ENCODE data around the gene AHR.

AHR gene

DNA sequence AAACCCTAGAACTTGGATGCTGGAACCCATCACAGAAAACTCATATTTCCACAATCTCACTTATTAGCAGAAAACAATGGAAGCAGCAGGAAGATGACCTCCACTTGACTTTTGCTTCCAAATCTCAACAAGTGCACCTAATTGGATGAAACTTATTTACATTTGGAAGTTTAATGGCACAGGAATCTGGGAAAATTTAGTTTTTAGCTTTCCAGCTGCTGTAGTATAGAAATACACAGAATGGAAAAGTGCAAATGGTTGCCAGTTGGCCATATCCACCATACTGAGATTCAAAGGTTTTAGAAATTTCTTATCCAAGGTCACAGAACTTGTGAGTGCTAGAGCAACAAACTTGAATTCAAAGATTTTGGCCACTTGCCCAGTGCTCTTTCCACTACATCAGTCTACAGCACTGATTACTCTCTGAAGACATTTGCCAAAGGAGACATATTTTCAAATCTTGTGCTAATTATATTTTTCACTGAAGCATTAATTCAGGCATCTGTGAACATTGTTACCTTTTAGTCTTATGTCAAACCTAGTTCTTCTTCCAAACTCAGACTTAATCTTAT, 9.3 kb upstream of the AHR start:
- Histone ChIP-seq H3K4me1 (ENCODE audit: control insufficient read depth in 2 of 2, insufficient read depth in 2 of 2, low read length in 2 of 2) (no peaks in the 10 kb centered on the region), H3K27me3 (ENCODE audit: control insufficient read depth in 2 of 2, insufficient read depth in 2 of 2, low read length in 2 of 2) (no peaks in the 10 kb centered on the region), H3K9ac (ENCODE audit: low read depth in 1 of 2, low read length in 2 of 2) (no peak overlapping the region), H3K9me3 (ENCODE audit: control insufficient read depth in 2 of 2, low read length in 2 of 2) (no peaks in the 10 kb centered on the region), H3K4me3 (ENCODE audit: low read length in 2 of 2) (no peak overlapping the region), H3K36me3 (ENCODE audit: control insufficient read depth in 2 of 2, insufficient read depth in 2 of 2, low read length in 2 of 2) (no peaks in the 10 kb centered on the region), H3K27ac (ENCODE audit: low read depth in 2 of 2, low read length in 2 of 2) (no peak overlapping the region)

DNA sequence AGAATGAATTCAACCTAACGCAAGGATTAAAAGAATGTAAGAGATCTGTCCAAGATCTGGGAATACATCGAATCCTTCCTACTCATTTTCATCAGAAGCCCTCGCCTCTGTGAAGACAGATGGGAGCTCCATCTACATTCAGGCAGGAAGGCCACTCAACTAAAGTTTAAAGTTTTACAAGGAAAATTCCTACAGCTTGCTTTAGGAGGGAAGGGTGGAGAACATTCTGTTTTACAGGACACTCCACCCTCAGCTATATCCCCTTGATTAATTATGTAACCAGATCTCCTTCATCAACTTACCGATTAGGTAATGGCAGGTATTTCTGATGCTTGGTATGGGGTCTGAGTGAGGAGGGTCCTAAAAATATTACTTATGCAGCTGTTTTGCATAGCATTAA, 5.6 kb upstream of the AHR start:
- no peak overlapping the region for H3K27ac ChIP-seq (ENCODE audit: low read depth in 2 of 2, low read length in 2 of 2)
- H3K4me3 ChIP-seq (ENCODE audit: low read length in 2 of 2) = no peak overlapping the region
- no peaks in the 10 kb centered on the region for H3K9me3 ChIP-seq (ENCODE audit: control insufficient read depth in 2 of 2, low read length in 2 of 2)
- no peaks in the 10 kb centered on the region for H3K36me3 ChIP-seq (ENCODE audit: control insufficient read depth in 2 of 2, insufficient read depth in 2 of 2, low read length in 2 of 2)
- H3K27me3 ChIP-seq (ENCODE audit: control insufficient read depth in 2 of 2, insufficient read depth in 2 of 2, low read length in 2 of 2) = no peaks in the 10 kb centered on the region
- no peak overlapping the region for H3K9ac ChIP-seq (ENCODE audit: low read depth in 1 of 2, low read length in 2 of 2)
- H3K4me1 ChIP-seq (ENCODE audit: control insufficient read depth in 2 of 2, insufficient read depth in 2 of 2, low read length in 2 of 2) = no peaks in the 10 kb centered on the region

DNA sequence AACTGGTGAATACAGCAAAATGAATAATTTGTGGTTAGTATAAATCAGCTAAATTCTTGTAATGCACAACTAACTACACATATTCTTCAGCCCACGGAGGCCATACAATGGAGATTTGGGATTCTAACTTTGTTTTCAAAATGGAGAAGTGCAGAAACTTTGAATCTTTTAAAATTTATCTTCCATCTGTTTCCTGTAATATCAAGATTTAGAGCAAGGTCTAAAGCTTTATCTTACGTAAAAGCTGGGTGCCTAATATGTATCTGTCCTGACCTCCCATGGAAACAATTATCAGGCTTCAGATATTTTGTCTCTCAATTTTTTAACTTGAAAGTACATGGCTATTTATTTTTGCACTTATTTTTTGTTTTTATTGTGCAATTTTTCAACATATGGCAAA, 5.0 kb upstream of the AHR start:
- no peak overlapping the region for H3K9ac ChIP-seq (ENCODE audit: low read depth in 1 of 2, low read length in 2 of 2)
- no peak overlapping the region for H3K27ac ChIP-seq (ENCODE audit: low read depth in 2 of 2, low read length in 2 of 2)
- H3K36me3 ChIP-seq (ENCODE audit: control insufficient read depth in 2 of 2, insufficient read depth in 2 of 2, low read length in 2 of 2) = no peaks in the 10 kb centered on the region
- no peaks in the 10 kb centered on the region for H3K9me3 ChIP-seq (ENCODE audit: control insufficient read depth in 2 of 2, low read length in 2 of 2)
- H3K4me1 ChIP-seq (ENCODE audit: control insufficient read depth in 2 of 2, insufficient read depth in 2 of 2, low read length in 2 of 2) = no peaks in the 10 kb centered on the region
- no peaks in the 10 kb centered on the region for H3K27me3 ChIP-seq (ENCODE audit: control insufficient read depth in 2 of 2, insufficient read depth in 2 of 2, low read length in 2 of 2)
- no peak overlapping the region for H3K4me3 ChIP-seq (ENCODE audit: low read length in 2 of 2)

DNA sequence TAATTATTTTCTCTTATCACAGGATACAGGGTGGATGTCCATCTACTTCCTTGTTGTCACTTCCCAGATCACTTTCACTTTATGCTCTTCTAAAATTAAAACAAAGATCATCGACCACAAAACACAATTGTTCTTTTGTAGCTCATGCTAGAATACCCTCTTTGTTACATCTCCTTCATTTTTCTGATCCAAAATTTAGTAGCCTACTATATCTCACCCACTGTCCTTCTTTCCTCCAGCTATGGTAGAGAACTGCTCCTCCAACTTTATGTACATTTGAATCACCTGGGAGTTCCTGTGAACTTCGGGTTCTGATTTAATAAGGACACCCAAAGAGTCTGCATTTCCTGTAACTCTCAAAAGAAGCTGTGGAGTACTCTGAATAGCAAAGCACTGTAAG, 1.2 kb upstream of the AHR start:
- Histone ChIP-seq H3K27ac (ENCODE audit: low read depth in 2 of 2, low read length in 2 of 2) (peak overlapping the region; percentile 64 to 98), H3K4me3 (ENCODE audit: low read length in 2 of 2) (no peak overlapping the region), H3K36me3 (ENCODE audit: control insufficient read depth in 2 of 2, insufficient read depth in 2 of 2, low read length in 2 of 2) (no peaks in the 10 kb centered on the region), H3K9me3 (ENCODE audit: control insufficient read depth in 2 of 2, low read length in 2 of 2) (no peaks in the 10 kb centered on the region), H3K4me1 (ENCODE audit: control insufficient read depth in 2 of 2, insufficient read depth in 2 of 2, low read length in 2 of 2) (peaks cover 0 to 6% of the 10 kb centered on the region in 2 donors), H3K27me3 (ENCODE audit: control insufficient read depth in 2 of 2, insufficient read depth in 2 of 2, low read length in 2 of 2) (no peaks in the 10 kb centered on the region), H3K9ac (ENCODE audit: low read depth in 1 of 2, low read length in 2 of 2) (no peak overlapping the region)

GRCh38 chr7:17298840-17299482, 509 bp downstream of the AHR start:
- H3K4me1 ChIP-seq (ENCODE audit: control insufficient read depth in 2 of 2, insufficient read depth in 2 of 2, low read length in 2 of 2) = peaks cover 0 to 6% of the 10 kb centered on the region in 2 donors
- peak overlapping the region; percentile 97 to 98 for H3K27ac ChIP-seq (ENCODE audit: low read depth in 2 of 2, low read length in 2 of 2)
- peak overlapping the region; percentile 92 to 97 for H3K4me3 ChIP-seq (ENCODE audit: low read length in 2 of 2)
- no peaks in the 10 kb centered on the region for H3K36me3 ChIP-seq (ENCODE audit: control insufficient read depth in 2 of 2, insufficient read depth in 2 of 2, low read length in 2 of 2)
- H3K9ac ChIP-seq (ENCODE audit: low read depth in 1 of 2, low read length in 2 of 2) = peak overlapping the region; percentile 86 to 98
- no peaks in the 10 kb centered on the region for H3K9me3 ChIP-seq (ENCODE audit: control insufficient read depth in 2 of 2, low read length in 2 of 2)
- no peaks in the 10 kb centered on the region for H3K27me3 ChIP-seq (ENCODE audit: control insufficient read depth in 2 of 2, insufficient read depth in 2 of 2, low read length in 2 of 2)

GRCh38 chr7:17299483-17299991, 1.1 kb downstream of the AHR start:
- peak overlapping the region; percentile 92 to 97 for H3K4me3 ChIP-seq (ENCODE audit: low read length in 2 of 2)
- no peaks in the 10 kb centered on the region for H3K36me3 ChIP-seq (ENCODE audit: control insufficient read depth in 2 of 2, insufficient read depth in 2 of 2, low read length in 2 of 2)
- no peaks in the 10 kb centered on the region for H3K9me3 ChIP-seq (ENCODE audit: control insufficient read depth in 2 of 2, low read length in 2 of 2)
- peak overlapping the region; percentile 86 to 98 for H3K9ac ChIP-seq (ENCODE audit: low read depth in 1 of 2, low read length in 2 of 2)
- H3K27ac ChIP-seq (ENCODE audit: low read depth in 2 of 2, low read length in 2 of 2) = peak overlapping the region; percentile 97 to 98
- peaks cover 0 to 9% of the 10 kb centered on the region in 2 donors for H3K4me1 ChIP-seq (ENCODE audit: control insufficient read depth in 2 of 2, insufficient read depth in 2 of 2, low read length in 2 of 2)
- H3K27me3 ChIP-seq (ENCODE audit: control insufficient read depth in 2 of 2, insufficient read depth in 2 of 2, low read length in 2 of 2) = no peaks in the 10 kb centered on the region

- Histone ChIP-seq H3K9me3 (ENCODE audit: control insufficient read depth in 2 of 2, low read length in 2 of 2) (no peaks in the 10 kb centered on the region), H3K36me3 (ENCODE audit: control insufficient read depth in 2 of 2, insufficient read depth in 2 of 2, low read length in 2 of 2) (no peaks in the 10 kb centered on the region), H3K4me3 (ENCODE audit: low read length in 2 of 2) (peak overlapping the region; percentile 92 to 97), H3K9ac (ENCODE audit: low read depth in 1 of 2, low read length in 2 of 2) (peak overlapping the region; percentile 86 to 98), H3K27ac (ENCODE audit: low read depth in 2 of 2, low read length in 2 of 2) (peak overlapping the region; percentile 97 to 98), H3K4me1 (ENCODE audit: control insufficient read depth in 2 of 2, insufficient read depth in 2 of 2, low read length in 2 of 2) (peaks cover 0 to 9% of the 10 kb centered on the region in 2 donors), H3K27me3 (ENCODE audit: control insufficient read depth in 2 of 2, insufficient read depth in 2 of 2, low read length in 2 of 2) (no peaks in the 10 kb centered on the region)
These were observed 1.6 kb downstream of the AHR start for GRCh38 chr7:17300012-17300411.

- Histone ChIP-seq H3K9ac (ENCODE audit: low read depth in 1 of 2, low read length in 2 of 2) (peak overlapping the region; percentile 86 to 98), H3K27me3 (ENCODE audit: control insufficient read depth in 2 of 2, insufficient read depth in 2 of 2, low read length in 2 of 2) (no peaks in the 10 kb centered on the region), H3K9me3 (ENCODE audit: control insufficient read depth in 2 of 2, low read length in 2 of 2) (no peaks in the 10 kb centered on the region), H3K4me3 (ENCODE audit: low read length in 2 of 2) (peak overlapping the region; percentile 92 to 97), H3K27ac (ENCODE audit: low read depth in 2 of 2, low read length in 2 of 2) (peak overlapping the region in 1 of 2 donors; percentile 98), H3K4me1 (ENCODE audit: control insufficient read depth in 2 of 2, insufficient read depth in 2 of 2, low read length in 2 of 2) (peaks cover 0 to 9% of the 10 kb centered on the region in 2 donors), H3K36me3 (ENCODE audit: control insufficient read depth in 2 of 2, insufficient read depth in 2 of 2, low read length in 2 of 2) (no peaks in the 10 kb centered on the region)
These were observed 2.0 kb downstream of the AHR start for GRCh38 chr7:17300437-17300836.

GRCh38 chr7:17301471-17302456, 3.3 kb downstream of the AHR start:
- no peak overlapping the region for H3K9ac ChIP-seq (ENCODE audit: low read depth in 1 of 2, low read length in 2 of 2)
- H3K4me3 ChIP-seq (ENCODE audit: low read length in 2 of 2) = peak overlapping the region in 1 of 2 donors; percentile 97
- H3K27me3 ChIP-seq (ENCODE audit: control insufficient read depth in 2 of 2, insufficient read depth in 2 of 2, low read length in 2 of 2) = no peaks in the 10 kb centered on the region
- H3K27ac ChIP-seq (ENCODE audit: low read depth in 2 of 2, low read length in 2 of 2) = peak overlapping the region in 1 of 2 donors; percentile 9
- peaks cover 0 to 12% of the 10 kb centered on the region in 2 donors for H3K4me1 ChIP-seq (ENCODE audit: control insufficient read depth in 2 of 2, insufficient read depth in 2 of 2, low read length in 2 of 2)
- H3K9me3 ChIP-seq (ENCODE audit: control insufficient read depth in 2 of 2, low read length in 2 of 2) = no peaks in the 10 kb centered on the region
- no peaks in the 10 kb centered on the region for H3K36me3 ChIP-seq (ENCODE audit: control insufficient read depth in 2 of 2, insufficient read depth in 2 of 2, low read length in 2 of 2)
